ENCODE results near the gene SOHLH1. TPM values are rescaled to one million over a fixed set of nuclear protein-coding genes. Genes with fewer than 3 reads are reported as not detected.

The SOHLH1 gene
- total RNA-seq, 1 donor: not detected

DNA sequence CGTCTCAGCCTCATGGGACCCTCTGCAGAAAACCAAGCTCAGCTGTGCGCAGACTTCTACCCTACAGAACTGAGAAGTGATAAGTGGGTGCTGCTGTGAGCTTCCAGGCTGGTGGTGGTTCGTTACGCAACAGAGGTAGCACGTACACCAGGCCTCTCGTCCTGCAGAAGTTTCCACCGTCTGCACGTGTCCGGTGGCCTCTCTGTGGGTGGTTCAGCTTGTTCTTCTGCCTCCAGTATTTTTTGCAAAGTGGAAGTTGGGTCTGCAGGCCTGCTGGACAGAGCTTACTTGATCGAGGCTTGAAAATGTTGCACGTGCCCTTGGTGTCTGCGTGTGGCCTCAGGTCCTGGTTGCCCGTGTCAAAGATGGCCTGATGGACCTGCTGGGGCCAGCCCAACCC, 30.2 kb upstream of the SOHLH1 start:
- no peak for DNase-seq (ENCODE audit: low read depth)
- TF ChIP-seq, protein P1, sequence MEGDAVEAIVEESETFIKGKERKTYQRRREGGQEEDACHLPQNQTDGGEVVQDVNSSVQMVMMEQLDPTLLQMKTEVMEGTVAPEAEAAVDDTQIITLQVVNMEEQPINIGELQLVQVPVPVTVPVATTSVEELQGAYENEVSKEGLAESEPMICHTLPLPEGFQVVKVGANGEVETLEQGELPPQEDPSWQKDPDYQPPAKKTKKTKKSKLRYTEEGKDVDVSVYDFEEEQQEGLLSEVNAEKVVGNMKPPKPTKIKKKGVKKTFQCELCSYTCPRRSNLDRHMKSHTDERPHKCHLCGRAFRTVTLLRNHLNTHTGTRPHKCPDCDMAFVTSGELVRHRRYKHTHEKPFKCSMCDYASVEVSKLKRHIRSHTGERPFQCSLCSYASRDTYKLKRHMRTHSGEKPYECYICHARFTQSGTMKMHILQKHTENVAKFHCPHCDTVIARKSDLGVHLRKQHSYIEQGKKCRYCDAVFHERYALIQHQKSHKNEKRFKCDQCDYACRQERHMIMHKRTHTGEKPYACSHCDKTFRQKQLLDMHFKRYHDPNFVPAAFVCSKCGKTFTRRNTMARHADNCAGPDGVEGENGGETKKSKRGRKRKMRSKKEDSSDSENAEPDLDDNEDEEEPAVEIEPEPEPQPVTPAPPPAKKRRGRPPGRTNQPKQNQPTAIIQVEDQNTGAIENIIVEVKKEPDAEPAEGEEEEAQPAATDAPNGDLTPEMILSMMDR (IDR thresholded peaks at IDR 0.05; ENCODE audit: insufficient read depth, low read depth, low read length): no peak
- H3K4me3 ChIP-seq (ENCODE audit: low read depth, low read length): no peak overlapping the region

DNA sequence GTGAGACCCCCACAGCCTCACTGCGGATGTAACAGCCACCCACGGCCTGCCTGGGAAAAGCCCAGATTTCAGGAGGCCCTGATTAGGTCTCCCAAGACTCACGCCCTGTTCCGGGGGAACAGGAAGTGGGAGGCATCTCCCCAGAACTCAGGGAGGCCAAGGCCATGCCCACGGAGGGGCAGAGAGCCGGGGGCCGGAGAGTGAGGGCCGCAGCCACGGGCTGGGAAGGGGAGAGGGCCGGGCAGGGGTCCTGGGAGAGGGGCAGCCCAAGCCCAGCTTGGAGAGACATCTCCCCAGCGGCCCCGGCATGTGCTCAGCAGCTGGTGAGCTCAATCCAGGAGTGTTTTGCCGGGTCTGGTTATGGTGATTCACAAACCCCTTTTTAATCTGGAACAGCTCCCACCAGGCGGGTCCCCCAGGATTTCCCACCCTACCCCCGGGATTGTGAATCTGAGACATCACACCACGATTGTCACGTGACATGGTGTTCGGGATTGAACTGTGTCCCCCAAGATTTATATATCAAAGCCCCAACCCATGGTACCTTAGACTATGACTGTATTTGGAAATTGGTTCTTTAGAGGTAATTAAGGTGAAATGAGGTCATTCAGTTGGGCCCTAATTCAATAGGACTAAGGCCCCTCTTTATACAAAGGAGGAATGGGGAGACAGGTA, 29.3 kb upstream of the SOHLH1 start:
- no peak overlapping the region for H3K4me3 ChIP-seq (ENCODE audit: low read depth, low read length)
- no peak for DNase-seq (ENCODE audit: low read depth)
- TF ChIP-seq, protein P1 (IDR thresholded peaks at IDR 0.05; ENCODE audit: insufficient read depth, low read depth, low read length): no peak

DNA sequence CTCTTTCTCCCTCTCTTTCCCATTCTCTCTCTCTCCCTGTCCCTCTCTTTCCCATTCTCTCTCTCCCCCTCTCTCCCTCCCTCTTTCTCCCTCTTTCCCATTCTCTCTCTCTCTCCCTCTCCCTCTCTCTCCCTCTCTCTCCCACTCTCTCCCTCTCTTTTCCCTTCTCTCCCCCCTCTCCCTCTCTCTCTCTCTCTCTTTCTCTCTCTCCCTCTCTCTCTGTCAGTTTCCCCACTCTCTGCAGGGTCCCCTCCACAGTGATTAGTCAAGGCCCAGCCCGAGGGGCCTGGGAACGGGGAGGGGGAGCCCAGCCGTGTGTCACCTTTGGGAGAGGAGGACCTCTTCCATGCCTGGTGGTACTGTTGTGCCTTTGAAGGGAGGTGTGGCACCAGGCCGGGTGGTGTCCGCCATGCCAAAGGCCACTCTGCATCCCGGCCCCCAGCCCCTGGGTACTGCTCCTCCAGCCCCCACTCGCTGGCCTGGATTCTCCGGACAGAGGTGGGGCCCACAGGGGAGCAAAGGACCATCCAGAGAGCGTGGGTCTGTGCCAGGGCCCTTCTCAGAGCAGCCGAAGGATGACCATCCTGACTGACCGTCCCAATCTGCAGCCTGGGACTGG, 28.1 kb upstream of the SOHLH1 start:
- no peak overlapping the region for H3K4me3 ChIP-seq (ENCODE audit: low read depth, low read length)
- TF ChIP-seq, protein P1 (IDR thresholded peaks at IDR 0.05; ENCODE audit: insufficient read depth, low read depth, low read length): no peak
- DNase-seq (ENCODE audit: low read depth): no peak

DNA sequence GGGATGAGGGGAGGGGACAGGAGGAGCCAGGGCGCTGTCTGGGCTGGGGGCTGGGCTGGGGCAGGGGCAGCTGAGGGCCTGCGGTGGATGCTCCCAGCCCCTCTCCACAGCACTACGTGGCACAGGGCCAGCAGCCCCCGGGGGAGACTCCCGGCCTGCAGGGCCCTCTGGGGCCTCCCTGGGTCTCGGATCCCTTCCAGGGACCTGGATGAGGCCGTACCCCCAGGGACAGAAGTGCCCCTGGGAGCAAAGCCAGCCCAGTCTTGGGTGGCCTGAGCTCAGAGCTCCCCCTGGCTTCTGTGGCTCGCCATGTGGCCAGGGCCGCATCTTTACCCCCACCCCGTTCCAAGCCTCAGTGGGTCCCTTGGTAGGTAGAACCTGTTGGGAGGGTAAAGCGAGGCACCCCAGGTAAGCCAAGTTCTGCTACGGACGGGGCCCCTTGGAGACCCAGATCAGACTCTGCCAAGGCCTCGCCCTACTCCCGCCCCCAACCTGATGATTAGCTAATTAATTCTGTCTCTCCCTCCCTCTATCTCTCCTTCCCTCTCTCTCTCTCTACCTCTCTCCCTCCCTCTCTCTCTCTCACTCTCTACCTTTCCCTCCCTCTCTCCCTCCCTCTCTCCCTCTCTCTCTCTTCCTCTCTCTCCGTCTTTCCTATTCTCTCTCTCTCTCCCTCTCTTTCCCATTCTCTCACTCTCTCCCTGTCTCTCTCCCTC, 27.0 kb upstream of the SOHLH1 start:
- TF ChIP-seq, protein P1 (IDR thresholded peaks at IDR 0.05; ENCODE audit: insufficient read depth, low read depth, low read length): no peak
- DNase-seq (ENCODE audit: low read depth): no peak
- no peak overlapping the region for H3K4me3 ChIP-seq (ENCODE audit: low read depth, low read length)

DNA sequence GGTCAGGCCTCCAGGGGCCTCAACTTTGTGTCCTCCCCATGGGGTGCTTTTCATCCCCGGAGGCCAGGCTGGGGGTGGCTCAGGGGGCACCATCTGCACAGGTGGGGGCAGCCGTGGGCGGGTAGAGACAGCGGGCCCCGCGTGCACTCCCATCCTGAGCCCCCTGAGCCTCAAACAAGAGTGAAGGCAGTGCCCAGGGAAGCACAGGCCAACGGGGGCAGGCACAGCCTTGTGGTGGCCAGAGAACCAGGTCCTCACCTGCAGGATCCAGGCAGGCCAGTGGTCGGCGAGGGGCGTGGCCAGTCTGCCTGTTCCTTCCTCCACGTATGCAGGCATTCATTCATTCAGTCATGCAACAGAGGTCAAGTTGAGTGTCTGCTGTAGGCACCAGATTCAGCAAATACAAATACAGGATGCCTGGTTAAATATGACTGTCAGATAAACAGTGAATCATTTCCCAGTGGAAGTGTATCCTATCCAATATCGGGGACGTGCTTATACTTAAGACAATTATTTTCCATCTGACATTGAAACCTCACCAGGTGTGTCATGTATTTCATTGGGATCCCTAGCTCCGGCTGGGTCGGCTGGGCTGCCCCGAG, 25.0 kb upstream of the SOHLH1 start:
- no peak overlapping the region for H3K4me3 ChIP-seq (ENCODE audit: low read depth, low read length)
- DNase-seq (ENCODE audit: low read depth): no peak
- TF ChIP-seq, protein P1 (IDR thresholded peaks at IDR 0.05; ENCODE audit: insufficient read depth, low read depth, low read length): no peak

DNA sequence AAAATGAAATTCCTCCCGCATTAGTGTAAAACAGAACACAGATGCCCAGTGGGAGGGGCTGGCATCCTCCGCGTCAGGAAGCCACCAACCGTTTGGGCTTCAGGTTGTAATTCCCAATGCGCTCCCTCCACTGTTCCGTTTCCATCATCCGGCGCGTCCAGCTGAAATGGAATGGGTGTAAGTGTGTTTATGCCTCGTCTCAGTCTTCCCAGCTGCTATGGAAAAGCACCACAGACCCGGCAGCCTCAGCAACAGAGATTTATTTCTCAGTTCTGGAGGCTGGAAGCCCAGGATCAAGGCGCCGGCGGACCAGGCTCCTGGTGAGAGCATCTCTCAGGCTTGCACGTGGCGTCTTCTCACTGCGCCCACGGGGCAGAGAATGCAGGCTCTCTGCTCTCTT, 23.1 kb upstream of the SOHLH1 start:
- TF ChIP-seq, protein P1 (IDR thresholded peaks at IDR 0.05; ENCODE audit: insufficient read depth, low read depth, low read length): no peak
- no peak for DNase-seq (ENCODE audit: low read depth)
- no peak overlapping the region for H3K4me3 ChIP-seq (ENCODE audit: low read depth, low read length)

All from fibroblast of villous mesenchyme (primary cell).